ENCODE results near the gene GRIFIN. TPM values are rescaled to one million over a fixed set of nuclear protein-coding genes. Genes with fewer than 3 reads are reported as not detected.
"Not testable (repeated sequence)": the region's sequence is repeated elsewhere in the genome, so short reads cannot be mapped to it uniquely, and the experiment has no call there.

Gene GRIFIN
- total RNA-seq, 8 experiments from 2014 or later: not detected

GRCh38 chr7:2468227-2468626, 8.0 kb downstream of the GRIFIN start:
- in situ Hi-C loops (cut with MboI; ENCODE audit: low pct_unique_long_range_greater_than_20kb in 2 of 9, low sequenced_read_pairs in 9 of 9, unreplicated experiment in 9 of 9): no loop called here
- H3K4me3 ChIP-seq: no peak overlapping the region
- H3K4me1 ChIP-seq (replicated peaks in 1 of 2): peaks cover 2 to 13% of the 10 kb centered on the region in 2 donors
- ATAC-seq (replicated peaks in 6 of 8): no peak
- H3K27ac ChIP-seq: no peak overlapping the region
- WGBS, 10 experiments: 0 to 100% (median 82%) methylated on average over 1 to 3 of the region's 7 CpGs; no CpG with 5 or more reads in 4 of the 10 experiments

- ATAC-seq (replicated peaks in 6 of 8): no peak
- WGBS, 10 experiments: 60 to 100% (median 96%) methylated on average over 2 to 10 of the region's 10 CpGs
- in situ Hi-C loops (cut with MboI; ENCODE audit: low pct_unique_long_range_greater_than_20kb in 2 of 9, low sequenced_read_pairs in 9 of 9, unreplicated experiment in 9 of 9): no loop called here
- H3K4me3 ChIP-seq: no peak overlapping the region
- H3K27ac ChIP-seq: peak overlapping the region in 1 of 2 donors; percentile 85
- H3K4me1 ChIP-seq (replicated peaks in 1 of 2): peaks cover 2 to 13% of the 10 kb centered on the region in 2 donors
Observed at GRCh38 chr7:2466675-2467074, 9.5 kb downstream of the GRIFIN start.

GRCh38 chr7:2465928-2466327, 10.3 kb downstream of the GRIFIN start:
- ATAC-seq (replicated peaks in 6 of 8): peak in 5 of 8 experiments; percentile 91 to 95 (median 95)
- Histone ChIP-seq H3K4me1 (replicated peaks in 1 of 2) (peaks cover 2 to 11% of the 10 kb centered on the region in 2 donors), H3K27ac (peak overlapping the region; percentile 64 to 85), H3K4me3 (no peak overlapping the region)
- in situ Hi-C loops (cut with MboI; ENCODE audit: low pct_unique_long_range_greater_than_20kb in 2 of 9, low sequenced_read_pairs in 9 of 9, unreplicated experiment in 9 of 9): no loop called here
- 0 to 74% (median 22%) methylated on average over 2 to 12 of the region's 12 CpGs; no CpG with 5 or more reads in 1 of the 10 experiments for whole genome bisulfite sequencing, 10 experiments

- H3K4me1 ChIP-seq (replicated peaks in 1 of 2): peaks cover 2 to 11% of the 10 kb centered on the region in 2 donors
- no peak overlapping the region for H3K27ac ChIP-seq
- in situ Hi-C loops (cut with MboI; ENCODE audit: low pct_unique_long_range_greater_than_20kb in 2 of 9, low sequenced_read_pairs in 9 of 9, unreplicated experiment in 9 of 9): no loop called here
- no peak for ATAC-seq (replicated peaks in 6 of 8)
- 40 to 94% (median 79%) methylated on average over 1 to 3 of the region's 3 CpGs; no CpG with 5 or more reads in 2 of the 10 experiments for WGBS, 10 experiments
- H3K4me3 ChIP-seq: no peak overlapping the region
Observed at GRCh38 chr7:2462731-2463130, 13.5 kb downstream of the GRIFIN start.

GRCh38 chr7:2461268-2462026, 14.8 kb downstream of the GRIFIN start:
- Histone ChIP-seq H3K27ac (no peak overlapping the region), H3K4me1 (replicated peaks in 1 of 2) (peaks cover 2 to 10% of the 10 kb centered on the region in 2 donors), H3K4me3 (no peak overlapping the region)
- in situ Hi-C loops (cut with MboI; ENCODE audit: low pct_unique_long_range_greater_than_20kb in 2 of 9, low sequenced_read_pairs in 9 of 9, unreplicated experiment in 9 of 9): no loop called here
- no peak for ATAC-seq (replicated peaks in 6 of 8)
- 69 to 100% (median 90%) methylated on average over 1 to 3 of the region's 15 CpGs; no CpG with 5 or more reads in 5 of the 10 experiments for WGBS, 10 experiments

GRCh38 chr7:2460641-2461040, 15.6 kb downstream of the GRIFIN start:
- in situ Hi-C loops (cut with MboI; ENCODE audit: low pct_unique_long_range_greater_than_20kb in 2 of 9, low sequenced_read_pairs in 9 of 9, unreplicated experiment in 9 of 9): no loop called here
- no peak overlapping the region for H3K4me3 ChIP-seq
- peaks cover 1 to 3% of the 10 kb centered on the region in 2 donors for H3K4me1 ChIP-seq (replicated peaks in 1 of 2)
- H3K27ac ChIP-seq: no peak overlapping the region
- no peak for ATAC-seq (replicated peaks in 6 of 8)
- 60 to 80% methylated on average over 1 of the region's 6 CpGs; no CpG with 5 or more reads in 8 of the 10 experiments for WGBS, 10 experiments

GRCh38 chr7:2460188-2460587, 16.0 kb downstream of the GRIFIN start:
- Histone ChIP-seq H3K27ac (no peak overlapping the region), H3K4me3 (no peak overlapping the region), H3K4me1 (replicated peaks in 1 of 2) (no peaks in the 10 kb centered on the region)
- peak in 2 of 8 experiments; percentile 7 to 59 for ATAC-seq (replicated peaks in 6 of 8)
- WGBS, 10 experiments: 0 to 94% (median 89%) methylated on average over 1 to 7 of the region's 23 CpGs; no CpG with 5 or more reads in 6 of the 10 experiments
- in situ Hi-C loops (cut with MboI; ENCODE audit: low pct_unique_long_range_greater_than_20kb in 2 of 9, low sequenced_read_pairs in 9 of 9, unreplicated experiment in 9 of 9): no loop called here

- H3K27ac ChIP-seq: no peak overlapping the region
- 73 to 100% (median 75%) methylated on average over 2 to 4 of the region's 8 CpGs; no CpG with 5 or more reads in 7 of the 10 experiments for WGBS, 10 experiments
- in situ Hi-C loops (cut with MboI; ENCODE audit: low pct_unique_long_range_greater_than_20kb in 2 of 9, low sequenced_read_pairs in 9 of 9, unreplicated experiment in 9 of 9): no loop called here
Observed at GRCh38 chr7:2459674-2460073, 16.5 kb downstream of the GRIFIN start.

GRCh38 chr7:2453849-2454248, 22.3 kb downstream of the GRIFIN start:
- in situ Hi-C loops (cut with MboI; ENCODE audit: low pct_unique_long_range_greater_than_20kb in 2 of 9, low sequenced_read_pairs in 9 of 9, unreplicated experiment in 9 of 9); H3K4me3 ChIP-seq; H3K27ac ChIP-seq; ATAC-seq (replicated peaks in 6 of 8); H3K4me1 ChIP-seq (replicated peaks in 1 of 2): not testable (repeated sequence)
- WGBS, 10 experiments: 14 to 100% (median 100%) methylated on average over 1 to 3 of the region's 3 CpGs; no CpG with 5 or more reads in 2 of the 10 experiments

More at GRCh38 chr7:2459674-2460073, 16.5 kb downstream of the GRIFIN start:
- Histone ChIP-seq H3K4me1 (replicated peaks in 1 of 2) (no peaks in the 10 kb centered on the region), H3K4me3 (no peak overlapping the region)
- ATAC-seq (replicated peaks in 6 of 8): no peak

GRCh38 chr7:2452643-2453270, 23.4 kb downstream of the GRIFIN start:
- ATAC-seq (replicated peaks in 6 of 8): no peak
- WGBS, 10 experiments: 50 to 96% (median 79%) methylated on average over 1 to 4 of the region's 8 CpGs; no CpG with 5 or more reads in 2 of the 10 experiments
- peaks cover 5 to 8% of the 10 kb centered on the region in 2 donors for H3K4me1 ChIP-seq (replicated peaks in 1 of 2)
- no peak overlapping the region for H3K27ac ChIP-seq
- in situ Hi-C loops (cut with MboI; ENCODE audit: low pct_unique_long_range_greater_than_20kb in 2 of 9, low sequenced_read_pairs in 9 of 9, unreplicated experiment in 9 of 9): no loop called here
- no peak overlapping the region for H3K4me3 ChIP-seq

- Histone ChIP-seq H3K4me1 (replicated peaks in 1 of 2) (peaks cover 5 to 8% of the 10 kb centered on the region in 2 donors), H3K4me3 (no peak overlapping the region), H3K27ac (no peak overlapping the region)
- in situ Hi-C loops (cut with MboI; ENCODE audit: low pct_unique_long_range_greater_than_20kb in 2 of 9, low sequenced_read_pairs in 9 of 9, unreplicated experiment in 9 of 9): no loop called here
- ATAC-seq (replicated peaks in 6 of 8): peak in 6 of 8 experiments; percentile 3 to 36 (median 18)
- WGBS, 10 experiments: 60 to 84% methylated on average over 1 to 4 of the region's 16 CpGs; no CpG with 5 or more reads in 8 of the 10 experiments
Observed at GRCh38 chr7:2452074-2452507, 24.1 kb downstream of the GRIFIN start.

GRCh38 chr7:2451171-2452073, 24.8 kb downstream of the GRIFIN start:
- ATAC-seq (replicated peaks in 6 of 8): peak; percentile 94 to 99 (median 98)
- in situ Hi-C loops (cut with MboI; ENCODE audit: low pct_unique_long_range_greater_than_20kb in 2 of 9, low sequenced_read_pairs in 9 of 9, unreplicated experiment in 9 of 9): no loop called here
- 7 to 92% (median 23%) methylated on average over 1 to 7 of the region's 34 CpGs; no CpG with 5 or more reads in 4 of the 10 experiments for WGBS, 10 experiments
- H3K4me1 ChIP-seq (replicated peaks in 1 of 2): peaks cover 5 to 8% of the 10 kb centered on the region in 2 donors
- H3K4me3 ChIP-seq: no peak overlapping the region
- no peak overlapping the region for H3K27ac ChIP-seq

Measured in motor neuron (in vitro differentiated cells).